Caco-2 (cell line): ENCODE measurements around the gene ANGPTL4. TPM values are rescaled to one million over a fixed set of nuclear protein-coding genes. Genes with fewer than 3 reads are reported as not detected.

ENCODE experiments used
- BruUV-seq: library from RNA; stranded (reverse); fragments of 400-500 nt; replicated peaks from 2 replicates; lab custom pipeline; 2021; lab: Mats Ljungman, UMichigan
- CTCF ChIA-PET: fragments of 300-600 bp; sonication (Branson Sonifier 250); formaldehyde crosslinking; loops from one replicate; lab custom pipeline; 2022; ENCODE audit warnings: antibody characterized with exemption; lab: Charles Lee
- POLR2A ChIA-PET: fragments of 300-600 bp; sonication (Branson Sonifier 250); formaldehyde crosslinking; loops from one replicate; lab custom pipeline; 2022; ENCODE audit warnings: antibody characterized with exemption; lab: Charles Lee
- DNase-seq, 2 experiments: peaks; one replicate each; pipeline versions ENCODE4 v3.0.0 to v3.0.0-alpha.2; 2020 to 2022
- H3K27me3 ChIP-seq: replicated peaks from 2 replicates; pipeline ENCODE4 v1.6.0; 2011; ENCODE audit warnings: low read length; ENCODE audit not compliant: control insufficient read depth, insufficient read depth
- H3K36me3 ChIP-seq: 2 replicates; pipeline ENCODE4 v1.5.1; 2011; ENCODE audit warnings: low read length; ENCODE audit not compliant: control insufficient read depth, insufficient read depth
- H3K4me1 ChIP-seq: fragments of 250-450 bp; sonication (Bioruptor Pico); 2 replicates; pipeline ENCODE4 v1.5.1; 2020; ENCODE audit warnings: mild to moderate bottlenecking
- H3K4me3 ChIP-seq: 2 replicates; pipeline ENCODE4 v1.5.1; 2011; ENCODE audit warnings: low read depth, mild to moderate bottlenecking, control low read depth, low read length
- H3K9me3 ChIP-seq: fragments of 250-450 bp; sonication (Bioruptor Pico); 2 replicates; pipeline ENCODE4 v1.5.1; 2020; ENCODE audit warnings: mild to moderate bottlenecking, moderate library complexity
- H3K27ac Mint-ChIP-seq: one replicate; pipeline ENCODE4 v1.8.0; 2022; ENCODE audit warnings: mixed read lengths; ENCODE audit not compliant: unreplicated experiment
- H3K27me3 Mint-ChIP-seq: one replicate; pipeline ENCODE4 v1.8.0; 2022; ENCODE audit warnings: mixed read lengths; ENCODE audit not compliant: insufficient read depth, unreplicated experiment
- H3K36me3 Mint-ChIP-seq: one replicate; pipeline ENCODE4 v1.8.0; 2022; ENCODE audit warnings: mild to moderate bottlenecking, mixed read lengths; ENCODE audit not compliant: insufficient read depth, unreplicated experiment
- H3K4me1 Mint-ChIP-seq: one replicate; pipeline ENCODE4 v1.8.0; 2022; ENCODE audit warnings: low read depth, mixed read lengths; ENCODE audit not compliant: unreplicated experiment
- H3K4me3 Mint-ChIP-seq: one replicate; pipeline ENCODE4 v1.8.0; 2022; ENCODE audit warnings: mild to moderate bottlenecking, moderate library complexity, mixed read lengths; ENCODE audit not compliant: unreplicated experiment
- H3K9me3 Mint-ChIP-seq: one replicate; pipeline ENCODE4 v1.8.0; 2022; ENCODE audit warnings: mixed read lengths; ENCODE audit not compliant: unreplicated experiment
- intact Hi-C: fragments of 100-400 bp; cut with micrococcal nuclease; formaldehyde crosslinking; loops from one replicate; pipeline ENCODE4 v1.10.0; 2022; ENCODE audit not compliant: unreplicated experiment
- total RNA-seq: library from RNA; stranded (reverse); gene quantifications from 2 replicates; pipeline ENCODE4 v1.2.3, GENCODE V29; 2022
- TF ChIP-seq, protein P1 (sequence below), 2 experiments: fragments of 200-600 bp in 1 of 2; IDR thresholded peaks; 1 replicate in 1 of 2; 2 replicates in 1 of 2; pipeline versions ENCODE4 v1.5.1 to v1.8.0; 2011 to 2022; ENCODE audit warnings: antibody characterized with exemption in 1 of 2, control low read depth in 1 of 2, inconsistent platforms in 1 of 2, low read depth in 1 of 2, low read length in 1 of 2, mild to moderate bottlenecking in 1 of 2, moderate library complexity in 1 of 2; ENCODE audit not compliant: insufficient read depth in 1 of 2, severe bottlenecking in 1 of 2, unreplicated experiment in 1 of 2

ANGPTL4 gene
- total RNA-seq, 1 experiment from 2014 or later, result 1.2 TPM

DNA sequence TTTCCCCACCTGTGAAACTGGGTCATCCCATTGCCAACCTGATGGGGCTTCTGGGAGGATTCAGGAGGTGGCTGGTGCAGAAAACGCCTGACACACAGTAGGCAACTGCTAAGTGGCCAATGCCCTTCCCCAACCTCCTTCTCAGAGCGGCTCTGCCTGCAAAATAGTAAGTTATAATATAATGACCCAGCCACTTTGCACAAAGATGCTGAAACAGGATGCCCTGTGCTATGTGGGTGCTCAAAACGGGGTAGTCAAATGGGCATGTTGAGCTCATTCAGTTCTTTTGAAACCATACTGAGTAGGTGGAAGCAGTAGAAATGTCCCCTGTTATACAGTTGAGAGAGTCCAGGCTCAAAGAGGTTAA lies 49.7 kb downstream of the ANGPTL4 start:
- Histone ChIP-seq H3K27me3 (no peaks in the 10 kb centered on the region), H3K36me3 (no peaks in the 10 kb centered on the region), H3K9me3 (no peaks in the 10 kb centered on the region), H3K4me3 (peak overlapping the region; percentile 75), H3K4me1 (peaks cover 16% of the 10 kb centered on the region)
- ChIA-PET CTCF (interaction anchor here (0.5 to 2.3 kb wide), 14 partner anchors 8 to 134 kb away, joined by 4 to 19 read pairs (median 6); partner anchors contain the start of genes HNRNPM, RAB11B and ZNF414), POLR2A (interaction anchor here (0.7 to 1.8 kb wide), 6 partner anchors 10 to 100 kb away, joined by 3 to 9 read pairs (median 6); partner anchors contain the start of genes HNRNPM and ZNF414)
- no peaks in the 10 kb centered on the region for H3K4me1 Mint-ChIP-seq
- H3K27me3 Mint-ChIP-seq, result no peaks in the 10 kb centered on the region
- no peak for DNase-seq
- no peaks in the 10 kb centered on the region for H3K36me3 Mint-ChIP-seq
- peak overlapping the region; percentile 53 for H3K4me3 Mint-ChIP-seq
- intact Hi-C loops, result loop anchor here (5.0 kb wide), 2 partner anchors 49 to 94 kb away; no protein-coding TSS in a partner anchor
- no peaks in the 10 kb centered on the region for H3K9me3 Mint-ChIP-seq
- TF ChIP-seq, protein P1, sequence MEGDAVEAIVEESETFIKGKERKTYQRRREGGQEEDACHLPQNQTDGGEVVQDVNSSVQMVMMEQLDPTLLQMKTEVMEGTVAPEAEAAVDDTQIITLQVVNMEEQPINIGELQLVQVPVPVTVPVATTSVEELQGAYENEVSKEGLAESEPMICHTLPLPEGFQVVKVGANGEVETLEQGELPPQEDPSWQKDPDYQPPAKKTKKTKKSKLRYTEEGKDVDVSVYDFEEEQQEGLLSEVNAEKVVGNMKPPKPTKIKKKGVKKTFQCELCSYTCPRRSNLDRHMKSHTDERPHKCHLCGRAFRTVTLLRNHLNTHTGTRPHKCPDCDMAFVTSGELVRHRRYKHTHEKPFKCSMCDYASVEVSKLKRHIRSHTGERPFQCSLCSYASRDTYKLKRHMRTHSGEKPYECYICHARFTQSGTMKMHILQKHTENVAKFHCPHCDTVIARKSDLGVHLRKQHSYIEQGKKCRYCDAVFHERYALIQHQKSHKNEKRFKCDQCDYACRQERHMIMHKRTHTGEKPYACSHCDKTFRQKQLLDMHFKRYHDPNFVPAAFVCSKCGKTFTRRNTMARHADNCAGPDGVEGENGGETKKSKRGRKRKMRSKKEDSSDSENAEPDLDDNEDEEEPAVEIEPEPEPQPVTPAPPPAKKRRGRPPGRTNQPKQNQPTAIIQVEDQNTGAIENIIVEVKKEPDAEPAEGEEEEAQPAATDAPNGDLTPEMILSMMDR (IDR thresholded peaks at IDR 0.05; ENCODE audit: insufficient read depth in 1 of 2, low read depth in 1 of 2, low read length in 1 of 2, severe bottlenecking in 1 of 2, unreplicated experiment in 1 of 2), result no peak
- no TSS peak for BruUV-seq
- H3K27ac Mint-ChIP-seq, result no peak overlapping the region

DNA sequence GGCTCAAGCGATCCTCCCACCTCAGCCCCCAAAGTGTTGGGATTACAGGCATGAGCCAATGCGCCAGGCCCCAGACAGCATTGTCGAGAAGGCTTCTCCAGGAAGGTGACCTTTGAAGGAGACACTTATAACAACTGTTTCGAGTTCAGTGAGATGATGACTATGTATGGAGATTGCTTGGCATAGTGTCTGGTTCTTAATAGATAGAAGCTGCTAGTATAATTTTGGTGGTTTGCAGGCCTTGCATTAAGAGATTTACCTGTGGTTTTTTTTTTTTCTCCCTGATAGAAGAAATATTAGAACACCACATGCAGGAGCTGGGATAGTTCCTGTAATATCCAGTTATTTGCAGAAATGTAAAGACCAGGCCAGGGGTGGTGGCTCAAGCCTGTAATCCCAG lies 52.8 kb downstream of the ANGPTL4 start:
- POLR2A ChIA-PET, result no interaction called here
- CTCF ChIA-PET, result no interaction called here
- no peaks in the 10 kb centered on the region for H3K36me3 ChIP-seq
- no peak for DNase-seq
- H3K4me3 ChIP-seq, result no peak overlapping the region
- H3K4me1 ChIP-seq, result peaks cover 16% of the 10 kb centered on the region
- no peaks in the 10 kb centered on the region for H3K9me3 Mint-ChIP-seq
- TF ChIP-seq, protein P1 (IDR thresholded peaks at IDR 0.05; ENCODE audit: insufficient read depth in 1 of 2, low read depth in 1 of 2, low read length in 1 of 2, severe bottlenecking in 1 of 2, unreplicated experiment in 1 of 2), result no peak
- H3K27ac Mint-ChIP-seq, result no peak overlapping the region
- no peaks in the 10 kb centered on the region for H3K36me3 Mint-ChIP-seq
- intact Hi-C loops, result no loop called here
- H3K4me3 Mint-ChIP-seq, result no peak overlapping the region
- no peaks in the 10 kb centered on the region for H3K4me1 Mint-ChIP-seq
- no peaks in the 10 kb centered on the region for H3K27me3 ChIP-seq
- no peaks in the 10 kb centered on the region for H3K27me3 Mint-ChIP-seq
- BruUV-seq, result no TSS peak
- H3K9me3 ChIP-seq, result no peaks in the 10 kb centered on the region

DNA sequence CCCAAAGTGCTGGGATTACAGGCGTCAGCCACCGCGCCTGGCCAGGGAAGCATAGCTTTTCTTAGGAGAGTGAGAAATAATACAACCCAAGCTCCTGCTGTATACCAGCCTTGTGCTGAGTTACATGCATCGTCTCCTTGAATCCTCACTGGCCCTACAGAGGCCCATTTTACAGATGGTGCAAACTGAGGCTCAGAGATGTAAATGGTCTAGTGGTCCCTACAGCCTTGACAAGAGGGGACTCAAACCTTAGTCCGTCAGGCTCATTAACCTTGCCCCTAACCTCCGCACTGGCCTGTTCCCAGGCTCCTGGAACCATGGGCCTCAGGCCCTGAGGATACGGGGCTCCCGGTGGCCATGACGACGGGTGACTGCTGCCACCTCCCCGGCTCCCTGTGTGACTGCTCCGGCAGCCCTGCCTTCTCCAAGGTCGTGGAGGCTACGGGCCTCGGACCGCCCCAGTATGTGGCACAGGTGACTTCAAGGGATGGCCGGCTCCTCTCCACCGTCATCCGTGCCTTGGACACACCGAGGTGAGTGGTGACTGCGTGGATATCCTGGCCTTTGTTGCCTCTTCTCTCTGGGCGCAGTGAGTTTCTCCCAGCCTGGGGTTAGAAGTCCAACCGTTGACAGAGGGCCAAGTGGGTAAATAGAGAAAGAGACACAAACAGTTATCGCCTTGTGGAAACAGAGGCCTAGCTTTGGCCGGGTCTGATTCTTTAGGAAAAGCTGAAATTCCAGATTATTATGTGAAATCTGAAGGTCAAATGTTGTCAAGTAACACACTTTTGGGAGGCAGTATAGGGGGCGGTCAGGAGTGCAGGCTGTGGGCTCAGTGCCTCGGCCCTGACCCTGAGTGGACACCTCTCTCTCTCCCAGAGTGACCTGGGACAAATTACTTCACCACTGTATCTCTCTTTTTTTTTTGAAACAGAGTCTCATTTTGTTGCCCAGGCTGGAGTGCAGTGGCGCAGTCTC lies 57.8 kb downstream of the ANGPTL4 start:
- POLR2A ChIA-PET, result interaction anchor here (0.6 kb wide), 1 partner anchor 142 kb away, joined by 3 read pairs; no protein-coding TSS in a partner anchor

More for the DNA sequence above, 57.8 kb downstream of the ANGPTL4 start:
- DNase-seq, result no peak
- TF ChIP-seq, protein P1 (IDR thresholded peaks at IDR 0.05; ENCODE audit: insufficient read depth in 1 of 2, low read depth in 1 of 2, low read length in 1 of 2, severe bottlenecking in 1 of 2, unreplicated experiment in 1 of 2), result no peak
- Histone ChIP-seq H3K9me3 (no peaks in the 10 kb centered on the region), H3K4me3 (no peak overlapping the region), H3K36me3 (no peaks in the 10 kb centered on the region), H3K4me1 (peaks cover 18% of the 10 kb centered on the region; the same call in 1 of the 2 replicates), H3K27me3 (no peaks in the 10 kb centered on the region)
- Mint-ChIP-seq H3K4me1 (no peaks in the 10 kb centered on the region), H3K36me3 (no peaks in the 10 kb centered on the region), H3K9me3 (no peaks in the 10 kb centered on the region), H3K27me3 (no peaks in the 10 kb centered on the region), H3K4me3 (no peak overlapping the region), H3K27ac (no peak overlapping the region)
- no TSS peak for BruUV-seq
- intact Hi-C loops, result no loop called here
- CTCF ChIA-PET, result interaction anchor here (1.5 kb wide), 1 partner anchor 9 kb away, joined by 4 read pairs; the partner anchor contains the start of gene MARCHF2
